A549 (cell line): ENCODE measurements around the gene QPRT. TPM values are rescaled to one million over a fixed set of nuclear protein-coding genes. Genes with fewer than 3 reads are reported as not detected.

Experiments
- ATAC-seq, 2 experiments: fragments of 200-7000 bp in 1 of 2; fragments of >200 bp in 1 of 2; cut with Nextera tagmentation in 1 of 2; cut with Tn5 transposase in 1 of 2; 3 replicates each; pipeline versions ENCODE4 v1.8.0 to v1.9.1; 2018 to 2020; ENCODE audit warnings: mild to moderate bottlenecking in 1 of 2, moderate library complexity in 1 of 2
- CTCF ChIA-PET: fragments of 300-600 bp; sonication (Branson Sonifier 250); formaldehyde crosslinking; extraction: SDS; loops from one replicate; lab custom pipeline; 2021; ENCODE audit warnings: antibody characterized with exemption, inconsistent platforms; lab: Yijun Ruan, JAX
- POLR2A ChIA-PET: fragments of 350-600 bp; formaldehyde crosslinking; extraction: SDS; loops from one replicate; lab custom pipeline; 2021; ENCODE audit warnings: antibody characterized with exemption, inconsistent platforms; lab: Yijun Ruan, JAX
- DNase-seq, 2 experiments: peaks; one replicate each; pipeline versions ENCODE4 v3.0.0 to v3.0.0-alpha.2; 2011 to 2016; ENCODE audit warnings: low read depth in 1 of 2, low spot score in 1 of 2
- FAIRE-seq: peaks from 2 replicates; lab custom pipeline; 2011; peaks lifted over from hg19 to GRCh38; lab: Jason Lieb, UNC
- H3K27ac ChIP-seq, 2 experiments: fragments of >200 bp; sonication (Bioruptor Twin); formaldehyde crosslinking; 3 replicates each; pipeline ENCODE4 v1.5.1; 2016 to 2017
- H3K4me1 ChIP-seq: fragments of >200 bp; sonication (Bioruptor Twin); formaldehyde crosslinking; 3 replicates; pipeline ENCODE4 v1.6.1; 2016
- H3K4me2 ChIP-seq: fragments of >200 bp; sonication (Bioruptor Twin); formaldehyde crosslinking; 3 replicates; pipeline ENCODE4 v1.6.1; 2016
- H3K4me3 ChIP-seq: fragments of >200 bp; sonication (Bioruptor Twin); formaldehyde crosslinking; 3 replicates; pipeline ENCODE4 v1.5.1; 2016
- H3K9me3 ChIP-seq: fragments of >200 bp; sonication (Bioruptor Twin); formaldehyde crosslinking; 3 replicates; pipeline ENCODE4 v1.6.1; 2016
- CBX8 ChIP-seq: fragments of 200-600 bp; sonication (generic); IDR thresholded peaks from 2 replicates; pipeline ENCODE4 v1.6.1; 2016
- CHD2 ChIP-seq: fragments of 150-350 bp; IDR thresholded peaks from 2 replicates; pipeline ENCODE4 v1.6.1; 2014; ENCODE audit warnings: low read length; ENCODE audit not compliant: partially characterized antibody
- EP300 ChIP-seq, 2 experiments: fragments of >200 bp; sonication (Bioruptor Twin); formaldehyde crosslinking; IDR thresholded peaks; 2 replicates in 1 of 2; 3 replicates in 1 of 2; pipeline ENCODE4 v1.6.1; 2016 to 2017
- HEYL ChIP-seq: fragments of 250-450 bp; sonication (Bioruptor Pico); IDR thresholded peaks from 2 replicates; pipeline ENCODE4 v1.8.0; 2021; ENCODE audit warnings: mild to moderate bottlenecking, moderate library complexity
- KDM5A ChIP-seq: fragments of 200-600 bp; sonication (generic); IDR thresholded peaks from 2 replicates; pipeline ENCODE4 v1.6.1; 2016; ENCODE audit warnings: antibody characterized with exemption, mild to moderate bottlenecking
- NFE2L2 ChIP-seq: fragments of 150-350 bp; conservative IDR thresholded peaks from 2 replicates; pipeline ENCODE4 v1.6.1; 2014; ENCODE audit warnings: low read length
- RFX5 ChIP-seq: fragments of 450-650 bp; IDR thresholded peaks from 2 replicates; pipeline ENCODE4 v1.7.1; 2014; ENCODE audit warnings: antibody characterized with exemption, mild to moderate bottlenecking, moderate library complexity
- RNF2 ChIP-seq: fragments of 200-600 bp; sonication (generic); IDR thresholded peaks from 2 replicates; pipeline ENCODE4 v1.6.1; 2016; ENCODE audit warnings: low read depth, mild to moderate bottlenecking, antibody characterized with exemption, moderate library complexity, borderline replicate concordance
- WGBS: methylation state at CpG from one replicate; pipeline ENCODE4 v1.1.6; 2017; ENCODE audit errors: missing lambda C conversion rate; 5-methylcytosine and 5-hydroxymethylcytosine counted together
- polyA plus RNA-seq, 4 experiments: library from polyadenylated mRNA; depleted of rRNA in 3 of 4; stranded (reverse); fragments of >200 nt; fragmentation: RNase III in 1 of 4; extraction: RNeasy Plus Mini Kit Qiagen cat#74134 plus additional on column Dnase treatment in 1 of 4; gene quantifications; 2 replicates in 3 of 4; 3 replicates in 1 of 4; pipeline ENCODE4 v1.2.3, GENCODE V29; 2011 to 2017
- TF ChIP-seq, protein P1 (sequence below): fragments of >200 bp; sonication (Bioruptor Twin); formaldehyde crosslinking; IDR thresholded peaks from 3 replicates; pipeline ENCODE4 v1.6.1; 2016
- TF ChIP-seq, protein P2 (sequence below): fragments of 250-450 bp; sonication (Bioruptor Pico); IDR thresholded peaks from 2 replicates; pipeline ENCODE4 v1.5.0; 2021; ENCODE audit warnings: mild to moderate bottlenecking, moderate library complexity, borderline replicate concordance
- TF ChIP-seq, protein P3 (sequence below): IDR thresholded peaks from 2 replicates; pipeline ENCODE4 v1.6.1; 2012
- TF ChIP-seq, protein P4 (sequence below): fragments of 200-600 bp; sonication (generic); IDR thresholded peaks from 2 replicates; pipeline ENCODE4 v1.6.1; 2016; ENCODE audit warnings: antibody characterized with exemption, mild to moderate bottlenecking, moderate library complexity

QPRT gene
- polyA plus RNA-seq, 2 of the 4 experiments (the other 2 are of a cell fraction): 1.7 to 2.1 TPM

DNA sequence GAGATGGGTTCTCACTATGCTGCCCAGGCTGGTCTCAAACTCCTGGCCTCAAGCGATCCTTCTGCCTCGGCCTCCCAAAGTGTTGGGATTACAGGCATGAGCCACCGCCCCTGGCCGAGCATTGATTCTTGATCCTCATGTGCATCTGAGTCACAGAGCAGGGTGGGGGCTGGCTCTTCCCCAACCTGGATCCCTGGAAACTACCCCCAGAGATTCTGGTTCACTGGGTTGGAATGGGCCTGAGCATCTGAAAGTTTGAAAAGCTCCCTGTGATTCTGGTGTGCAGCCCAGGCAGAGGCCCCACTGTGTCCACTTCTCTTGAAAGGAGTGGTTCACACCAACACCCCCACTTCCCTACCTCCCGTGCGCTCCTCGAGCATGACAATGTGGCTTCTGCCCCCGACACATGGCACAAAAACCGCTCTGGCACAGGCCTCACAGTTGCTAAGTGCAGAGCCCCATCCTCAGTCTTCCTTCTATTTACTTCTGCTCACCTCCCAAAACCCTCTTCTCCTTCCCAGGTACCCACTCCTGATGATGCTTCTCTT is 4.6 kb downstream of the QPRT start:
- 88% methylated on average over 9 of the region's 9 CpGs for WGBS
- H3K4me2 ChIP-seq: no peak overlapping the region
- peaks cover 4% of the 10 kb centered on the region; the same call in 1 of the 3 replicates for H3K4me1 ChIP-seq
- DNase-seq (no peak), FAIRE-seq (no peak), ATAC-seq (no peak)
- TF ChIP-seq, protein P1, sequence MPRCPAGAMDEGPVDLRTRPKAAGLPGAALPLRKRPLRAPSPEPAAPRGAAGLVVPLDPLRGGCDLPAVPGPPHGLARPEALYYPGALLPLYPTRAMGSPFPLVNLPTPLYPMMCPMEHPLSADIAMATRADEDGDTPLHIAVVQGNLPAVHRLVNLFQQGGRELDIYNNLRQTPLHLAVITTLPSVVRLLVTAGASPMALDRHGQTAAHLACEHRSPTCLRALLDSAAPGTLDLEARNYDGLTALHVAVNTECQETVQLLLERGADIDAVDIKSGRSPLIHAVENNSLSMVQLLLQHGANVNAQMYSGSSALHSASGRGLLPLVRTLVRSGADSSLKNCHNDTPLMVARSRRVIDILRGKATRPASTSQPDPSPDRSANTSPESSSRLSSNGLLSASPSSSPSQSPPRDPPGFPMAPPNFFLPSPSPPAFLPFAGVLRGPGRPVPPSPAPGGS: no peak
- TF ChIP-seq RFX5 (no peak), KDM5A (no peak), EP300 (IDR thresholded peaks at IDR 0.05) (no peak), CHD2 (no peak), RNF2 (no peak)
- TF ChIP-seq, protein P2, sequence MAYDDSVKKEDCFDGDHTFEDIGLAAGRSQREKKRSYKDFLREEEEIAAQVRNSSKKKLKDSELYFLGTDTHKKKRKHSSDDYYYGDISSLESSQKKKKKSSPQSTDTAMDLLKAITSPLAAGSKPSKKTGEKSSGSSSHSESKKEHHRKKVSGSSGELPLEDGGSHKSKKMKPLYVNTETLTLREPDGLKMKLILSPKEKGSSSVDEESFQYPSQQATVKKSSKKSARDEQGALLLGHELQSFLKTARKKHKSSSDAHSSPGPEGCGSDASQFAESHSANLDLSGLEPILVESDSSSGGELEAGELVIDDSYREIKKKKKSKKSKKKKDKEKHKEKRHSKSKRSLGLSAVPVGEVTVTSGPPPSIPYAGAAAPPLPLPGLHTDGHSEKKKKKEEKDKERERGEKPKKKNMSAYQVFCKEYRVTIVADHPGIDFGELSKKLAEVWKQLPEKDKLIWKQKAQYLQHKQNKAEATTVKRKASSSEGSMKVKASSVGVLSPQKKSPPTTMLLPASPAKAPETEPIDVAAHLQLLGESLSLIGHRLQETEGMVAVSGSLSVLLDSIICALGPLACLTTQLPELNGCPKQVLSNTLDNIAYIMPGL (CRISPR knock-in tag): no peak
- TF ChIP-seq, protein P3, sequence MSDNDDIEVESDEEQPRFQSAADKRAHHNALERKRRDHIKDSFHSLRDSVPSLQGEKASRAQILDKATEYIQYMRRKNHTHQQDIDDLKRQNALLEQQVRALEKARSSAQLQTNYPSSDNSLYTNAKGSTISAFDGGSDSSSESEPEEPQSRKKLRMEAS: no peak
- ChIA-PET POLR2A (no interaction called here), CTCF (interaction anchor here (1.0 to 2.0 kb wide), 7 partner anchors 8 to 348 kb away, joined by 3 to 13 read pairs (median 5); no protein-coding TSS in a partner anchor)
- H3K27ac ChIP-seq: no peak overlapping the region
- no peak overlapping the region for H3K4me3 ChIP-seq
- no peaks in the 10 kb centered on the region for H3K9me3 ChIP-seq

DNA sequence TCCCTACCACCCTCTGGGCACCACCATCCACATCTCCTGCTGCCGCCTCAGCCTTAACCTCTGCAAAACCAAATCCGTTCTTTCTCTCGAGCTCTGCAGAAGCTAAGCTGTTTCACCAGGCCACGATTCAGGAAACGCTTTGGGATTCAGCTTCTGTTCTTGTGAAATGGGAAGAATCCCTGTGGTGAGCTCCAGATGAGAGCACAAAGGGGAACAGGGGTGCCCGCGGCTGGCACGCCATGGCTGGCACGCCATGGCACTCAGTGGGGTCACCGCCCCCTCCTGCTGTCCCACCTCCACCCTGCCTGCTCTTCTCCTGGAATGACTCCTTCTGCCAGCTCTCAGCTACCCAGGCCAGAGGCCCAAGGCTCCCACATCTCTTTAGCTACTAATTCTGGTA is 5.7 kb downstream of the QPRT start:
- FAIRE-seq (no peak), DNase-seq (no peak), ATAC-seq (no peak)
- POLR2A ChIA-PET: no interaction called here
- no peak overlapping the region for H3K27ac ChIP-seq
- WGBS: 91% methylated on average over 10 of the region's 10 CpGs
- H3K4me2 ChIP-seq: no peak overlapping the region
- TF ChIP-seq, protein P3: no peak
- no peak overlapping the region for H3K4me3 ChIP-seq
- CTCF ChIA-PET: interaction anchor here (0.9 to 1.4 kb wide), 3 partner anchors 11 to 347 kb away, joined by 4 to 5 read pairs (median 4); no protein-coding TSS in a partner anchor
- H3K4me1 ChIP-seq: no peaks in the 10 kb centered on the region
- no peaks in the 10 kb centered on the region for H3K9me3 ChIP-seq

DNA sequence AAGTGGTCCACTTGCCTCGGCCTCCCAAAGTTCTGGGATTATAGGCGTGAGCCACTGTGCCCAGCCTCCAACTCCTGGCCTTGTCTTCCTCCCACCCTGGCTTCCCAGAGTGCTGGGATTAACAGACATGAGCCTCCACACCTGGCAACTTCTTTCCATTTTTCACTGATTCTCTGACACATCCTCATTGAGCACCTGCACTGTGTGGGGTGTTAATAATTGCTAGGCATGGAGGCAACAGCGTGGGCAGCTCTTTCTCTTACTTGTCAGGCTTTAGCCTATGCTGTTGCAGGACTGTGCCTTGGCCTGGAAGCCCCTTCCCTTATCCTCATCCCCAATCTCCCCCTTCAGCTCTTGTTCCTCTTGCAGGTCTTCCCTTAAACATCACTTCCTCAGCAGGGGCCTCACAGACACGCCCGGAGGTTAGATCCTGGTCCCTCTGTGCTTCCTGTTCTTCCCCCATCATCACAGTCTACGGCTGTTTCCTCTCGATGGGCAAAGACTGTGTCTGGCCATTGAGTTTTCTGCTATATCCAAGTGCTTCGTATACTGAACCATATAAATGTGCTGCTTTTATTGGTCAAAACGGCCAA is 7.9 kb downstream of the QPRT start:
- Histone ChIP-seq H3K27ac (no peak overlapping the region), H3K9me3 (no peaks in the 10 kb centered on the region), H3K4me3 (no peak overlapping the region)
- 72% methylated on average over 9 of the region's 9 CpGs for WGBS
- CTCF ChIA-PET: interaction anchor here (0.6 to 7.3 kb wide), 3 partner anchors 10 to 15 kb away, joined by 3 to 81 read pairs (median 3); no protein-coding TSS in a partner anchor
- DNase-seq: no peak
- POLR2A ChIA-PET: no interaction called here
- TF ChIP-seq NFE2L2 (no peak), HEYL (CRISPR knock-in tag) (no peak), CBX8 (no peak)
- TF ChIP-seq, protein P4, sequence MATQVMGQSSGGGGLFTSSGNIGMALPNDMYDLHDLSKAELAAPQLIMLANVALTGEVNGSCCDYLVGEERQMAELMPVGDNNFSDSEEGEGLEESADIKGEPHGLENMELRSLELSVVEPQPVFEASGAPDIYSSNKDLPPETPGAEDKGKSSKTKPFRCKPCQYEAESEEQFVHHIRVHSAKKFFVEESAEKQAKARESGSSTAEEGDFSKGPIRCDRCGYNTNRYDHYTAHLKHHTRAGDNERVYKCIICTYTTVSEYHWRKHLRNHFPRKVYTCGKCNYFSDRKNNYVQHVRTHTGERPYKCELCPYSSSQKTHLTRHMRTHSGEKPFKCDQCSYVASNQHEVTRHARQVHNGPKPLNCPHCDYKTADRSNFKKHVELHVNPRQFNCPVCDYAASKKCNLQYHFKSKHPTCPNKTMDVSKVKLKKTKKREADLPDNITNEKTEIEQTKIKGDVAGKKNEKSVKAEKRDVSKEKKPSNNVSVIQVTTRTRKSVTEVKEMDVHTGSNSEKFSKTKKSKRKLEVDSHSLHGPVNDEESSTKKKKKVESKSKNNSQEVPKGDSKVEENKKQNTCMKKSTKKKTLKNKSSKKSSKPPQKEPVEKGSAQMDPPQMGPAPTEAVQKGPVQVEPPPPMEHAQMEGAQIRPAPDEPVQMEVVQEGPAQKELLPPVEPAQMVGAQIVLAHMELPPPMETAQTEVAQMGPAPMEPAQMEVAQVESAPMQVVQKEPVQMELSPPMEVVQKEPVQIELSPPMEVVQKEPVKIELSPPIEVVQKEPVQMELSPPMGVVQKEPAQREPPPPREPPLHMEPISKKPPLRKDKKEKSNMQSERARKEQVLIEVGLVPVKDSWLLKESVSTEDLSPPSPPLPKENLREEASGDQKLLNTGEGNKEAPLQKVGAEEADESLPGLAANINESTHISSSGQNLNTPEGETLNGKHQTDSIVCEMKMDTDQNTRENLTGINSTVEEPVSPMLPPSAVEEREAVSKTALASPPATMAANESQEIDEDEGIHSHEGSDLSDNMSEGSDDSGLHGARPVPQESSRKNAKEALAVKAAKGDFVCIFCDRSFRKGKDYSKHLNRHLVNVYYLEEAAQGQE: no peak
- TF ChIP-seq, all 56 proteins: peak for 0
- no peak for ATAC-seq
- no peak for FAIRE-seq
- Histone ChIP-seq H3K4me2 (no peak overlapping the region), H3K4me1 (peaks cover 4% of the 10 kb centered on the region; the same call in 1 of the 3 replicates)
